Fibroblast of lung (primary cell): ENCODE data around the gene NR2C1.

ENCODE experiments used
- CTCF ChIP-seq, 2 donors: IDR thresholded peaks in 1 of 2; conservative IDR thresholded peaks in 1 of 2; 1 replicate in 1 of 2; 2 replicates in 1 of 2; pipeline ENCODE4 v1.5.1; 2011 to 2012; ENCODE audit warnings: low read length in 2 of 2, control low read depth in 1 of 2, inconsistent platforms in 1 of 2, low read depth in 1 of 2, mild to moderate bottlenecking in 1 of 2
- EZH2 ChIP-seq: IDR thresholded peaks from 2 replicates; pipeline ENCODE4 v1.5.1; 2012; ENCODE audit warnings: low read length, control low read depth, mild to moderate bottlenecking; ENCODE audit errors: missing control alignments

- no peak for TF ChIP-seq CTCF (conservative IDR thresholded peaks at IDR 0.05 in 1 of 2, IDR thresholded peaks at IDR 0.05 in 1 of 2; ENCODE audit: low read depth in 1 of 2, low read length in 2 of 2)
- TF ChIP-seq EZH2 = no peak
Measured at GRCh38 chr12:94973221-94973620, 100.2 kb downstream of the NR2C1 start.
